Activated T-helper 1 cell treated with anti-CD3 and anti-CD28 coated beads, Interleukin-12 subunit alpha, Interleukin-12 subunit beta, Interleukin-2, Interleukin-4 antibody, amounts not matched to agents 30 ng/mL and 10 ng/mL and 1 ng/mL, durations not matched to agents 14 hours and 24 hours and 36 hours (primary cell): ENCODE measurements around the gene CAMK2B. TPM values are rescaled to one million over a fixed set of nuclear protein-coding genes. Genes with fewer than 3 reads are reported as not detected.

Source experiments
- DNase-seq: peaks from one replicate; pipeline ENCODE4 v3.0.0; 2021; ENCODE audit warnings: low spot score
- H3K27ac Mint-ChIP-seq: one replicate; pipeline ENCODE4 v1.8.0; 2021; ENCODE audit warnings: mild to moderate bottlenecking, mixed read lengths
- H3K27me3 Mint-ChIP-seq: one replicate; pipeline ENCODE4 v1.8.0; 2022; ENCODE audit warnings: mild to moderate bottlenecking, moderate library complexity, mixed read lengths; ENCODE audit not compliant: insufficient read depth
- H3K36me3 Mint-ChIP-seq: one replicate; pipeline ENCODE4 v1.8.0; 2021; ENCODE audit warnings: low read depth, mixed read lengths
- H3K4me1 Mint-ChIP-seq: one replicate; pipeline ENCODE4 v1.8.0; 2021; ENCODE audit warnings: low read depth, mixed read lengths
- H3K4me3 Mint-ChIP-seq: one replicate; pipeline ENCODE4 v1.8.0; 2021; ENCODE audit warnings: mild to moderate bottlenecking, moderate library complexity, mixed read lengths
- H3K9me3 Mint-ChIP-seq: one replicate; pipeline ENCODE4 v1.8.0; 2021; ENCODE audit warnings: mixed read lengths
- intact Hi-C: fragments of 100-400 bp; cut with micrococcal nuclease; formaldehyde crosslinking; loops from one replicate; pipeline ENCODE4 v1.15.1; 2024
- total RNA-seq: library from RNA; stranded (reverse); gene quantifications from 2 replicates; pipeline ENCODE4 v1.2.3, GENCODE V29; 2022

The CAMK2B gene
- total RNA-seq, 1 donor from 2014 or later, result 0.47 TPM

- no peak for DNase-seq
- Mint-ChIP-seq H3K27me3 (peaks cover 39% of the 10 kb centered on the region), H3K9me3 (no peaks in the 10 kb centered on the region)
Observed at GRCh38 chr7:44292876-44293560, 32.4 kb downstream of the CAMK2B start.

GRCh38 chr7:44292420-44292817 is 33.0 kb downstream of the CAMK2B start:
- H3K4me3 Mint-ChIP-seq, result no peak overlapping the region
- no peak overlapping the region for H3K27ac Mint-ChIP-seq
- no peaks in the 10 kb centered on the region for H3K4me1 Mint-ChIP-seq
- DNase-seq, result no peak
- no peaks in the 10 kb centered on the region for H3K9me3 Mint-ChIP-seq
- intact Hi-C loops, result no loop called here
- H3K36me3 Mint-ChIP-seq, result no peaks in the 10 kb centered on the region
- H3K27me3 Mint-ChIP-seq, result peaks cover 36% of the 10 kb centered on the region

More at GRCh38 chr7:44292876-44293560, 32.4 kb downstream of the CAMK2B start:
- H3K27ac Mint-ChIP-seq, result no peak overlapping the region
- no peaks in the 10 kb centered on the region for H3K36me3 Mint-ChIP-seq
- no peak overlapping the region for H3K4me3 Mint-ChIP-seq
- intact Hi-C loops, result no loop called here
- H3K4me1 Mint-ChIP-seq, result no peaks in the 10 kb centered on the region

DNA sequence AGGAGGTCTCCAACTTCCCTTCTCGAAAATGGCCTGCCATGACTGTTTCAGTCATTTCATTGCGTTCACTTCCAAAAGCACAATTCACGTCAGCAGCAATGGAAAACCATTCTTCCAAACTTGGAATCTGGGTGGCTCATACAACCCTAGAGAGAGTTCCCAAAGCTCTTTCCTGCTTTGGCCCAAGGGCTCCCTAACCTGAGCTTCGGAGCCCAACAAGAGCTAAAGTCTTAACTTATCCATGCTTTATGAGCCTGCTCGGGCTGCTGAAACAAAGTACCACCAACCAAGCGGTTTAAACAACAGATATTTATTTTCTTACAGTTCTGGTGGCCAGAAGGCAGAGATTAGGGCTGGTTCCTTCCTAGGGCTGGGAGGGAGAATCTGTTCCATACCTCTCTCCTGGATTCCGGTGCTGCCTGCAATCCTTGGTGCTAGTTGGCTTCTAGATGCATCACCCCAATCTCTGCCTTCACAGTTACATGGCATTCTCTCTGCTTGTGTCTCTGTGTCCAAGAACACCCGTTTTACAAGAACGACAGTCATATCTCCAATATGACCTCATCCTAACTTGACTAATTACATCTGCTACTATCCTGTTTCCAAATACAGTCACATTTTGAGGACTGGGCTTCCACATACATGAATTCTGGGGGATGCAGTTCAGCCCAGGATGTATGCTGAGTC is 33.5 kb downstream of the CAMK2B start:
- no peak overlapping the region for H3K4me3 Mint-ChIP-seq
- H3K36me3 Mint-ChIP-seq, result no peaks in the 10 kb centered on the region
- H3K9me3 Mint-ChIP-seq, result no peaks in the 10 kb centered on the region
- peaks cover 31% of the 10 kb centered on the region for H3K27me3 Mint-ChIP-seq
- intact Hi-C loops, result no loop called here
- H3K4me1 Mint-ChIP-seq, result no peaks in the 10 kb centered on the region
- DNase-seq, result no peak
- H3K27ac Mint-ChIP-seq, result no peak overlapping the region

- H3K27ac Mint-ChIP-seq, result no peak overlapping the region
- no peak overlapping the region for H3K4me3 Mint-ChIP-seq
- H3K4me1 Mint-ChIP-seq, result no peaks in the 10 kb centered on the region
- no peaks in the 10 kb centered on the region for H3K9me3 Mint-ChIP-seq
- peaks cover 28% of the 10 kb centered on the region for H3K27me3 Mint-ChIP-seq
- no peaks in the 10 kb centered on the region for H3K36me3 Mint-ChIP-seq
- no peak for DNase-seq
- intact Hi-C loops, result no loop called here
Observed at GRCh38 chr7:44291066-44291732, 34.2 kb downstream of the CAMK2B start.

DNA sequence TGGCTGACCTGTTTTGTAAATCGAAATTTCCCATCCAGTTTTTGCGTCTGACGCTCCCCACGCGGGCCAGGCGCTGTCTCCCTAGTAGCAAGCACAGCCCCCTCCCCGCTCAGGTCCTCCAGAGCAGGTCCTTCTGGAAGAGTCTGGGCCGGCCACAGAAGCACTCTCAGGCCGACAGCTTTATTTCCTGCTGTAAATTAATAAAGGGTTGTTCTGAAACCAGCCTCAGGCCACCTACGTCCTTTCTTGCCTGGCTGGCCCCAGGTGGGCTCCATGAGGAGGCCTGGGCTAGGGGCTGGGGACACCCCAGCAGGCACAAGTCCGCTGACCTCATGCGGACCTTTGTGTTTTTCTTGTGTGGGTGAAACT is 35.2 kb downstream of the CAMK2B start:
- intact Hi-C loops, result no loop called here
- H3K36me3 Mint-ChIP-seq, result no peaks in the 10 kb centered on the region
- H3K4me1 Mint-ChIP-seq, result no peaks in the 10 kb centered on the region
- H3K9me3 Mint-ChIP-seq, result no peaks in the 10 kb centered on the region
- no peak overlapping the region for H3K27ac Mint-ChIP-seq
- DNase-seq, result no peak
- H3K27me3 Mint-ChIP-seq, result peaks cover 19% of the 10 kb centered on the region
- H3K4me3 Mint-ChIP-seq, result no peak overlapping the region

- Mint-ChIP-seq H3K4me3 (no peak overlapping the region), H3K27me3 (peaks cover 16% of the 10 kb centered on the region), H3K9me3 (no peaks in the 10 kb centered on the region), H3K27ac (no peak overlapping the region), H3K4me1 (no peaks in the 10 kb centered on the region), H3K36me3 (no peaks in the 10 kb centered on the region)
- intact Hi-C loops, result no loop called here
- no peak for DNase-seq
Observed at GRCh38 chr7:44289341-44290251, 35.8 kb downstream of the CAMK2B start.

- intact Hi-C loops, result no loop called here
- Mint-ChIP-seq H3K4me1 (no peaks in the 10 kb centered on the region), H3K27ac (no peak overlapping the region), H3K36me3 (no peaks in the 10 kb centered on the region), H3K27me3 (peaks cover 15% of the 10 kb centered on the region), H3K4me3 (no peak overlapping the region), H3K9me3 (no peaks in the 10 kb centered on the region)
- no peak for DNase-seq
Observed at GRCh38 chr7:44288811-44289340, 36.5 kb downstream of the CAMK2B start.

DNA sequence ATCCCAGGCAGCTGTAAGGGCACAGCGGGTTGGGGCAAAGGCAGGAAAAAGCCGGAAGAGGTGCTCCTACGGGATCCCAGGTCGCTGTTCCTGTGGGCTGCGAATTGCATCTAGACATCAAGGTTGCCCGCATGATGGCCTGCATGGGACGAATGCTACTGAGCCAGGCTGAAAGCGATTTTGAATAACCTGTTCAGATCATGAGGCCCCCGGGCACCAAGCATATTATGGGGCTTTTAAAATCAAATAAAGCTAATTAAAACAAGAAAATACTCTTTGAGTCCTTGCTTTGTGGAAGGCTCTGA is 37.1 kb downstream of the CAMK2B start:
- H3K36me3 Mint-ChIP-seq, result no peaks in the 10 kb centered on the region
- H3K27ac Mint-ChIP-seq, result no peak overlapping the region
- intact Hi-C loops, result no loop called here
- H3K27me3 Mint-ChIP-seq, result peaks cover 15% of the 10 kb centered on the region
- no peak for DNase-seq
- H3K4me3 Mint-ChIP-seq, result no peak overlapping the region
- no peaks in the 10 kb centered on the region for H3K9me3 Mint-ChIP-seq
- no peaks in the 10 kb centered on the region for H3K4me1 Mint-ChIP-seq

DNA sequence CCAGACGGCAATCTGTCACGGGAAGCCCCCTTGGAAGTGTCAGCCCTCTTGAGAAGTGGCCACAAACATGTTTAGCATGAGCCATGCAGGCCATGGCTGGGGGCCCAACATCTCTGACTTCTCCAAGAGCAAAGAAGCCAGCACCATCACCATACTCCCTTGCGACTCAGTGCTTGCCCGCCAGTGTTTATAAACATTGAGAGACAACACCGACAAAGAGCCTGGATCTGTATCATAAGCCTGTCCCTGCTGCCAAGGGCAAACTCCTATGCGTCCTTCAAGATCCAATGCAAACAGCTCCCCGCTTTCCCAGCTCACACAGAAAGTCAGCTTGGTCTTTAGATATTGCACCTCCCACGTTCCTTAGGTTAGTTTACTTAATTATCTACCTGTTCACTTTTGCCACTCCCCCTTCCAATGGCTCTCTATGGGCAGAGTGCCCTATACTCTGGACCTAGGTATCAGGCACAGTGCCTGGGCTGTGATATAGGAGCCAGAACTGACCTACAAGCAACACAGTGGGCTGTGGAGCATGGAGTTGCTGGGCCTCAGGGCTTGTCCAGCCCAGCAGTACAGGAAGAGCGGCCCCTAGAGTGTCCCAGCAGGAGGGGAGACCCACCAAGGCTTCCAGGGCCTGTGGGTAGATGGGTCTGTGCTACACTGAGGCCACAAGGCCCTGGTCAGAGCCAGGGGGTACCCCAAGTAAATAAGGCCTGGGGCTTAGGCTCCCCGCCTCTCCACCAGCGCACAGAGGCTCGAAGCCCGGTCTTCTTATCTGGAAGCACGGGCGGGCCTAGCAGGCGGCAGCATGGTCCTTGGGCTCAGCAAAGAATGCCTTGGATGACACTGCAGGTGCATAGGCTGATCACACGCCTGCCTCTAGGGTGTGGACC is 37.7 kb downstream of the CAMK2B start:
- H3K4me1 Mint-ChIP-seq, result no peaks in the 10 kb centered on the region
- DNase-seq, result no peak
- H3K36me3 Mint-ChIP-seq, result no peaks in the 10 kb centered on the region
- H3K9me3 Mint-ChIP-seq, result no peaks in the 10 kb centered on the region
- intact Hi-C loops, result no loop called here
- no peak overlapping the region for H3K27ac Mint-ChIP-seq
- no peak overlapping the region for H3K4me3 Mint-ChIP-seq
- H3K27me3 Mint-ChIP-seq, result peaks cover 12% of the 10 kb centered on the region

GRCh38 chr7:44286618-44287487 is 38.5 kb downstream of the CAMK2B start:
- no peak for DNase-seq
- Mint-ChIP-seq H3K27ac (no peak overlapping the region), H3K27me3 (peaks cover 9% of the 10 kb centered on the region), H3K4me3 (no peak overlapping the region), H3K36me3 (no peaks in the 10 kb centered on the region), H3K4me1 (no peaks in the 10 kb centered on the region), H3K9me3 (no peaks in the 10 kb centered on the region)
- intact Hi-C loops, result no loop called here

DNA sequence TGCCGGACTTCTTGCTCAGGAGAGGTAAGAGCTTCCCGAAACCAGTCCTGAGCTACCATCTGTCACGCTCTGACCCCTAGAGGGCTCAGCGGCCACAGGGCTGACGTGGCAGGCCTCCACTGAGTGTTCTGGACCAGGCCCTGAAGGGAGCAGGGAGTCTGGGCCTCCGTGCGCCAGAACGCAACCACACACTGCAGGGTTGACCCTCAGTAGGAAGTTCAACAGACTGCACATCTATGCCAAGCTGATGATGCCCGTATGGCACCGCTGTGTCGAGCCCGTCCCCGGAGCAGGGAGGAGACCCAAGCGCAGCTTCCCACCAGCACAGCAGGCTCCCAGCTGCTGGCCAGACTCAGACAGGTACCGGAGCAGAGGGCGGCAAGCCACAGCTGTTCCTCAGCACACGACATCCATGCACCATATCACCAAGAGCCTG is 39.2 kb downstream of the CAMK2B start:
- peaks cover 6% of the 10 kb centered on the region for H3K27me3 Mint-ChIP-seq
- H3K4me1 Mint-ChIP-seq, result no peaks in the 10 kb centered on the region
- no peaks in the 10 kb centered on the region for H3K9me3 Mint-ChIP-seq
- no peaks in the 10 kb centered on the region for H3K36me3 Mint-ChIP-seq
- H3K27ac Mint-ChIP-seq, result no peak overlapping the region
- H3K4me3 Mint-ChIP-seq, result no peak overlapping the region
- DNase-seq, result no peak
- intact Hi-C loops, result no loop called here
